Choroid plexus epithelial cell (primary cell): ENCODE data around the gene BZW1.

ENCODE experiments used
- DNase-seq: peaks from one replicate; pipeline ENCODE4 v3.0.0-alpha.2; 2010; ENCODE audit warnings: low read depth
- H3K4me3 ChIP-seq: 2 replicates; pipeline ENCODE4 v1.5.1; 2011; ENCODE audit warnings: low read depth, mild to moderate bottlenecking, control low read depth, low read length, moderate library complexity
- CTCF ChIP-seq: conservative IDR thresholded peaks from 2 replicates; pipeline ENCODE4 v1.5.1; 2011; ENCODE audit warnings: low read depth, mild to moderate bottlenecking, control low read depth, inconsistent platforms, low read length, moderate library complexity

Gene BZW1

DNA sequence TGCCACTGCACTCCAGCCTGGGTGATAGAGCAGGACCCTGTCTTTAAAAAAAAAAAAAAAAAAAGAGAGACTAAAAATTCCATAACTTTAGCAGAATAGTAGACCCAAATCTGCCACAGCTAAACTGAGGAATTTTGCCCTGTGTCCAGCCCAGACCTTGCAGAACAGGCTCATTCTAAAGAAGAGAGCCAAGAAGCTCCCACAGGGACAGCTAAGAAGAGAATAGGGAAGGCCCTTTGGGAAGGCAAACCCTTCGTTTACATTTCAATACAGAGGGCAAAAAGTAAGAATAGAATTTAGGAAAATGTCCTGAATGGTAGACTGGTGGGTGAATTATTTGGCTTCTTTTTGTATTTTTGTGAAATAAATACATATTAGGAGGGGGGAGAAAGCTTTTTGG lies 21.5 kb upstream of the BZW1 start:
- DNase-seq = no peak
- no peak for TF ChIP-seq CTCF
- H3K4me3 ChIP-seq = no peak overlapping the region

DNA sequence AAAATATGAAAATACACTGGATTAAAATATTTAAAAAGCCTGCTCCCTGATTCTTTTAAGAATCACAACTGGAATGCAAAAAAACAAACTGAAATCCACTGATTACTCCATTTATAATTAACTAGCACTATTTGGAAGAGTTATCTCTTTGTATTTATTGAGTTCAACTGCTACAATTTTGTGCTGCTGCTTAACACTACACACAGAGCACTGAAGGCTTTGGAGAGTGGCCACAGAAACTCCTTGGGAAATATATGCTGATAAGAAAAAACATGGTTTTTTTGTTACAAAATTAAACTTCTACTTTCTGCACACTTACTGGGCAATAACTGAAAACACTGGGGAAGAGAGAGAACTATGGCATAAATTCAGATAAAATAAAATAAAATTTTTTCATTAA lies 19.8 kb upstream of the BZW1 start:
- TF ChIP-seq CTCF = no peak
- DNase-seq = peak; percentile 35
- H3K4me3 ChIP-seq = no peak overlapping the region

DNA sequence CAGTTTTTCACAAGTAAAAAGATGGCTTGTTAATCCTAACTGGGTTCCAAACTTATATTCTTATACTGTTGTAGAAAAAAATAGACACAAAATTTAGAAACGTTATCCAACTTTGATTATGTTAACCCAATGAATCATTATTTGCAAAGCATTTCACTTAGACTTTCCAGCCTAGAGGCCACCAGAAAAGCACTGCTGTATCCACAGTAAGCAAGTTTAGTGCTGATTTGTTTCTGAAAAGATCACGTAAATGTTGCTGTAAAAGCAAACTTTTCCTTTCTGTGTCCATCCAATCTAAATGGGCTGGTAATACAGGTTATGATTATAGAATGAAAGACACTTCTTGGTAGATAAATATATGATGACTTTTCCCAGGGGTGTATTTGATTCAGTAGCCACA lies 17.6 kb upstream of the BZW1 start:
- no peak for DNase-seq
- H3K4me3 ChIP-seq = no peak overlapping the region
- no peak for TF ChIP-seq CTCF

- TF ChIP-seq CTCF = peak; percentile 41
- no peak overlapping the region for H3K4me3 ChIP-seq
- DNase-seq = peak; percentile 86
Observed at GRCh38 chr2:200795028-200795440, 16.7 kb upstream of the BZW1 start.

- no peak overlapping the region for H3K4me3 ChIP-seq
- no peak for DNase-seq
- no peak for TF ChIP-seq CTCF
Observed at GRCh38 chr2:200796561-200796960, 15.1 kb upstream of the BZW1 start.

DNA sequence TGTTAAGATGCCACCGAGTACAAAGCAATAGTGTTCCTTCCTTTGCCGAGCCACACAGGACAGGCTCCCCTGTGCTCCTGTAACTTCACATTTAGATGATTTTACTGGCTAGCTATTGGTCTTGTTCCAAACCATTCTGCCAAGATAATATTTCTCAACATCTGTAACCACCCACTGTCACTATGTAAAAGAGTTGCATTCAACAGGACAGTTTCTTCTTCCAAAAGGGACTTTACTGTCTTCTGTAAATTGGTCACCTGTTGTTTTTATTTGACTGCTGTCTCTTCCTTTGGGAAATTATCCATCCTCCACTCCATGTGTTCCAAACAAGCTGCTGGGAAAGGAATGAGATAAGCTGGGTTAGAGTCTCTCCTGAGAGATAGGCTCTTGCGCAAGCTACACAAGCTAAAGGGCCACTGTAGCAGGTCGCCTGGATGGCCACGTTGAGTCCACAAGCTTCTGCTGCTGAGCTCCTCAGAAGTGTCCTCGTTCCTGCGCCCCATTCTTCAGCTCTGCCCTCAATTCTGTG lies 14.4 kb upstream of the BZW1 start:
- peak; percentile 59 for DNase-seq
- no peak for TF ChIP-seq CTCF
- H3K4me3 ChIP-seq = no peak overlapping the region

DNA sequence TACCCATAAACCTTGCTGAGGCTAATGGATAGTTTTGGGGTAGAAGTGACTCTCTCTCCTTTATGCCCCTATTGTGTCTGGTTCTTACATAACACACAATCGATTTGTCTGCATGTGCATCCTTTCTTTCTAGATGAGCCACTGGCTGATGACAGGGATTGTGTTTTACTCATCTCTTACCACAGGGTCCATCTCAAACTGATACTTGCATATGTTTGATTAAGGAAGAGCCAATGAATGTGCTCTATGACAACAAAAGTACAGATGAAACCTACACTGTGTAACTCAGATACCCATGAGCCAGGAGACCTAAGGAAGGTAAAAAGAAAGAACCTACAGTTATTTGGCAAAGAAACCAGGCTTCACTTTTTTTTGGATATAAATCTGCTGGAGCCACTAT lies 13.2 kb upstream of the BZW1 start:
- no peak for DNase-seq
- TF ChIP-seq CTCF = no peak
- H3K4me3 ChIP-seq = no peak overlapping the region
